Keratinocyte (primary cell): ENCODE results near the gene DEDD2. TPM values are rescaled to one million over a fixed set of nuclear protein-coding genes. Genes with fewer than 3 reads are reported as not detected.

Source experiments
- DNase-seq: peaks from one replicate; pipeline ENCODE4 v3.0.0-alpha.2; 2011; ENCODE audit warnings: low read depth, missing footprints, low spot score
- FAIRE-seq: peaks from 2 replicates; lab custom pipeline; 2011; peaks lifted over from hg19 to GRCh38; lab: Jason Lieb, UNC
- H2AFZ ChIP-seq: 2 replicates; pipeline ENCODE4 v1.6.0; 2012; ENCODE audit warnings: low read length, control low read depth, inconsistent platforms; ENCODE audit not compliant: control insufficient read depth
- H3K27ac ChIP-seq: 2 replicates; pipeline ENCODE4 v1.5.1; 2011; ENCODE audit warnings: low read length; ENCODE audit not compliant: control insufficient read depth, insufficient read depth
- H3K27me3 ChIP-seq: 3 replicates; pipeline ENCODE4 v1.6.0; 2011; ENCODE audit warnings: low read length; ENCODE audit not compliant: control insufficient read depth, insufficient read depth; ENCODE audit errors: extremely low read depth
- H3K36me3 ChIP-seq, 2 experiments: 2 replicates in 1 of 2; 3 replicates in 1 of 2; pipeline ENCODE4 v1.5.1; 2011; ENCODE audit warnings: low read length in 2 of 2, mild to moderate bottlenecking in 1 of 2; ENCODE audit not compliant: control insufficient read depth in 2 of 2, insufficient read depth in 2 of 2; ENCODE audit errors: extremely low read depth in 1 of 2
- H3K4me1 ChIP-seq: 3 replicates; pipeline ENCODE4 v1.5.1; 2011; ENCODE audit warnings: low read length; ENCODE audit not compliant: control insufficient read depth, insufficient read depth; ENCODE audit errors: extremely low read depth
- H3K4me2 ChIP-seq: 3 replicates; pipeline ENCODE4 v1.6.0; 2011; ENCODE audit warnings: low read depth, low read length; ENCODE audit not compliant: control insufficient read depth, insufficient read depth; ENCODE audit errors: extremely low read depth
- H3K4me3 ChIP-seq, 3 experiments: fragments of 200-600 bp in 1 of 3; sonication (generic) in 1 of 3; 2 replicates in 2 of 3; 3 replicates in 1 of 3; pipeline ENCODE4 v1.5.1; 2011 to 2016; ENCODE audit warnings: low read length in 3 of 3, mild to moderate bottlenecking in 3 of 3, control low read depth in 2 of 3, inconsistent platforms in 1 of 3, low read depth in 1 of 3, mixed read lengths in 1 of 3, mixed run types in 1 of 3, moderate library complexity in 1 of 3; ENCODE audit not compliant: control insufficient read depth in 2 of 3, insufficient read depth in 2 of 3; ENCODE audit errors: extremely low read depth in 1 of 3
- H3K79me2 ChIP-seq: 2 replicates; pipeline ENCODE4 v1.6.0; 2012; ENCODE audit warnings: low read length; ENCODE audit not compliant: control insufficient read depth, insufficient read depth
- H3K9ac ChIP-seq: 3 replicates; pipeline ENCODE4 v1.6.0; 2011; ENCODE audit warnings: low read length; ENCODE audit not compliant: control insufficient read depth, insufficient read depth; ENCODE audit errors: extremely low read depth
- H3K9me1 ChIP-seq: 3 replicates; pipeline ENCODE4 v1.6.0; 2011; ENCODE audit warnings: low read length; ENCODE audit not compliant: control insufficient read depth, insufficient read depth; ENCODE audit errors: extremely low read depth
- H3K9me3 ChIP-seq: 2 replicates; pipeline ENCODE4 v1.5.1; 2012; ENCODE audit warnings: low read depth, low read length; ENCODE audit not compliant: control insufficient read depth
- H4K20me1 ChIP-seq: 3 replicates; pipeline ENCODE4 v1.6.0; 2011; ENCODE audit warnings: low read length; ENCODE audit not compliant: control insufficient read depth, insufficient read depth; ENCODE audit errors: extremely low read depth
- CTCF ChIP-seq, 3 experiments: IDR thresholded peaks in 1 of 3; conservative IDR thresholded peaks in 1 of 3; optimal IDR thresholded peaks in 1 of 3; 2 replicates in 2 of 3; 3 replicates in 1 of 3; pipeline versions ENCODE3 to v1.5.1; 2011; ENCODE audit warnings: low read length in 3 of 3, mild to moderate bottlenecking in 3 of 3, moderate library complexity in 2 of 3, control low read depth in 1 of 3, inconsistent platforms in 1 of 3; ENCODE audit not compliant: insufficient read depth in 2 of 3; ENCODE audit errors: extremely low read depth in 1 of 3
- EZH2 ChIP-seq: IDR thresholded peaks from one replicate; pipeline ENCODE4 v1.6.1; 2012; ENCODE audit warnings: inconsistent platforms, mild to moderate bottlenecking, low read length, moderate library complexity
- dilution Hi-C: fragments of 300-500 bp; cut with MboI; formaldehyde crosslinking; loops from one replicate; pipeline ENCODE4 v1.7.0; 2020; ENCODE audit warnings: low sequenced_read_pairs; ENCODE audit not compliant: extremely low pct_ligation_motif_present
- polyA plus RNA-seq, 5 experiments: library from polyadenylated mRNA; depleted of rRNA in 3 of 5; stranded (reverse) in 3 of 5; stranded (forward) in 1 of 5; unstranded in 1 of 5; fragments of >200 nt; gene quantifications; 1 replicate in 1 of 5; 2 replicates in 3 of 5; 3 replicates in 1 of 5; pipeline versions ENCODE4 v1.2.1 to v1.2.3, GENCODE V29; 2011 to 2012; ENCODE audit warnings: missing spikeins in 2 of 5, low read depth in 1 of 5, low replicate concordance in 1 of 5

Gene DEDD2
- polyA plus RNA-seq, 1 donor (not counting 4 experiments of a cell fraction or from before 2014, with no cell fraction given) = 20.8 TPM

- H3K79me2 ChIP-seq = peaks cover 50% of the 10 kb centered on the region
- DNase-seq = no peak
- TF ChIP-seq CTCF (optimal IDR thresholded peaks at IDR 0.05 in 1 of 3, IDR thresholded peaks at IDR 0.05 in 1 of 3, conservative IDR thresholded peaks at IDR 0.05 in 1 of 3; ENCODE audit: extremely low read depth in 1 of 3, insufficient read depth in 2 of 3, low read length in 3 of 3) (no peak), EZH2 (no peak)
- peak overlapping the region; percentile 27 for H3K4me2 ChIP-seq
- peaks cover 18% of the 10 kb centered on the region for H4K20me1 ChIP-seq
- peaks cover 36% of the 10 kb centered on the region for H3K4me1 ChIP-seq
- H3K27me3 ChIP-seq = no peaks in the 10 kb centered on the region
- peaks cover 11 to 13% of the 10 kb centered on the region in 2 experiments for H3K36me3 ChIP-seq
- dilution Hi-C loops = no loop called here
- peak overlapping the region; percentile 95 for H3K9ac ChIP-seq
- H3K9me1 ChIP-seq = no peaks in the 10 kb centered on the region
- peak overlapping the region; percentile 89 for H3K27ac ChIP-seq
- H3K9me3 ChIP-seq = no peaks in the 10 kb centered on the region
- H3K4me3 ChIP-seq = peak overlapping the region; percentile 71 to 92 (median 77)
- no peak overlapping the region for H2AFZ ChIP-seq
- FAIRE-seq = no peak
Observed at GRCh38 chr19:42254089-42254849, 36.8 kb upstream of the DEDD2 start.

GRCh38 chr19:42253245-42254088 lies 36.0 kb upstream of the DEDD2 start:
- Histone ChIP-seq H3K27me3 (no peaks in the 10 kb centered on the region), H3K9me1 (no peaks in the 10 kb centered on the region), H3K4me1 (peaks cover 36% of the 10 kb centered on the region), H2AFZ (no peak overlapping the region), H3K4me3 (peak overlapping the region; percentile 71 to 92 (median 75)), H3K4me2 (peak overlapping the region; percentile 91), H3K27ac (peak overlapping the region; percentile 89), H3K9ac (peak overlapping the region; percentile 95), H4K20me1 (peaks cover 18% of the 10 kb centered on the region), H3K36me3 (peaks cover 13 to 21% of the 10 kb centered on the region in 2 experiments), H3K9me3 (no peaks in the 10 kb centered on the region), H3K79me2 (peaks cover 56% of the 10 kb centered on the region)
- no peak for DNase-seq
- FAIRE-seq = no peak
- TF ChIP-seq EZH2 (no peak), CTCF (optimal IDR thresholded peaks at IDR 0.05 in 1 of 3, IDR thresholded peaks at IDR 0.05 in 1 of 3, conservative IDR thresholded peaks at IDR 0.05 in 1 of 3; ENCODE audit: extremely low read depth in 1 of 3, insufficient read depth in 2 of 3, low read length in 3 of 3) (no peak)
- dilution Hi-C loops = no loop called here
